ENCODE data around the gene ZIC4. TPM values are rescaled to one million over a fixed set of nuclear protein-coding genes. Genes with fewer than 3 reads are reported as not detected.

ZIC4 gene
- total and polyA plus RNA-seq, 7 experiments from 2014 or later = not detected

- Histone ChIP-seq H3K36me3 (ENCODE audit: control insufficient read depth in 2 of 3, insufficient read depth in 3 of 3, low read length in 3 of 3) (no peaks in the 10 kb centered on the region), H3K9me3 (ENCODE audit: control insufficient read depth in 2 of 3, low read length in 3 of 3) (peaks cover 0 to 15% (median 0%) of the 10 kb centered on the region in 3 experiments), H3K4me3 (ENCODE audit: low read length) (no peak overlapping the region), H3K4me1 (ENCODE audit: control insufficient read depth in 2 of 2, insufficient read depth in 2 of 2, low read length in 2 of 2) (no peaks in the 10 kb centered on the region), H3K27ac (ENCODE audit: low read depth, low read length) (no peak overlapping the region), H3K27me3 (ENCODE audit: control insufficient read depth in 2 of 2, insufficient read depth in 2 of 2, low read length in 2 of 2) (peaks cover 0 to 17% of the 10 kb centered on the region in 2 donors)
- H3K4me3 Mint-ChIP-seq = peak overlapping the region in 1 of 10 donors; percentile 30
- ATAC-seq = no peak
- intact Hi-C loops (cut with micrococcal nuclease) = loop anchor here in 1 of 2 donors (2.0 kb wide), 2 partner anchors 31 to 35 kb away; no protein-coding TSS in a partner anchor
- DNase-seq = no peak
- peak overlapping the region in 1 of 9 donors; percentile 68 for H3K27ac Mint-ChIP-seq
- ChIA-PET CTCF (no interaction called here), POLR2A (no interaction called here)
- H3K27me3 Mint-ChIP-seq = peaks cover 79 to 95% (median 88%) of the 10 kb centered on the region in 5 donors
- H3K4me1 Mint-ChIP-seq = peaks cover 0 to 3% (median 0%) of the 10 kb centered on the region in 7 donors
- peaks cover 0 to 28% (median 2%) of the 10 kb centered on the region in 5 donors for H3K36me3 Mint-ChIP-seq
- peaks cover 0 to 64% (median 18%) of the 10 kb centered on the region in 11 donors for H3K9me3 Mint-ChIP-seq
Observed at GRCh38 chr3:147387885-147388699, 18.3 kb downstream of the ZIC4 start.

GRCh38 chr3:147387291-147387884 is 19.0 kb downstream of the ZIC4 start:
- no peak for DNase-seq
- ATAC-seq = no peak
- Mint-ChIP-seq H3K27me3 (peaks cover 76 to 94% (median 91%) of the 10 kb centered on the region in 5 donors), H3K4me3 (no peak overlapping the region), H3K36me3 (peaks cover 0 to 28% (median 2%) of the 10 kb centered on the region in 5 donors), H3K27ac (peak overlapping the region in 1 of 9 donors; percentile 55), H3K4me1 (peaks cover 0 to 3% (median 0%) of the 10 kb centered on the region in 7 donors), H3K9me3 (peaks cover 0 to 62% (median 21%) of the 10 kb centered on the region in 11 donors)
- ChIA-PET CTCF (no interaction called here), POLR2A (no interaction called here)
- Histone ChIP-seq H3K27ac (ENCODE audit: low read depth, low read length) (no peak overlapping the region), H3K4me3 (ENCODE audit: low read length) (no peak overlapping the region), H3K9me3 (ENCODE audit: control insufficient read depth in 2 of 3, low read length in 3 of 3) (peaks cover 0 to 15% (median 0%) of the 10 kb centered on the region in 3 experiments), H3K36me3 (ENCODE audit: control insufficient read depth in 2 of 3, insufficient read depth in 3 of 3, low read length in 3 of 3) (no peaks in the 10 kb centered on the region), H3K4me1 (ENCODE audit: control insufficient read depth in 2 of 2, insufficient read depth in 2 of 2, low read length in 2 of 2) (no peaks in the 10 kb centered on the region), H3K27me3 (ENCODE audit: control insufficient read depth in 2 of 2, insufficient read depth in 2 of 2, low read length in 2 of 2) (peaks cover 0 to 9% of the 10 kb centered on the region in 2 donors)
- intact Hi-C loops (cut with micrococcal nuclease) = no loop called here

- peaks cover 0 to 8% of the 10 kb centered on the region in 2 donors for H3K27me3 ChIP-seq (ENCODE audit: control insufficient read depth in 2 of 2, insufficient read depth in 2 of 2, low read length in 2 of 2)
- ATAC-seq = no peak
Observed at GRCh38 chr3:147385059-147386012, 21.0 kb downstream of the ZIC4 start.

DNA sequence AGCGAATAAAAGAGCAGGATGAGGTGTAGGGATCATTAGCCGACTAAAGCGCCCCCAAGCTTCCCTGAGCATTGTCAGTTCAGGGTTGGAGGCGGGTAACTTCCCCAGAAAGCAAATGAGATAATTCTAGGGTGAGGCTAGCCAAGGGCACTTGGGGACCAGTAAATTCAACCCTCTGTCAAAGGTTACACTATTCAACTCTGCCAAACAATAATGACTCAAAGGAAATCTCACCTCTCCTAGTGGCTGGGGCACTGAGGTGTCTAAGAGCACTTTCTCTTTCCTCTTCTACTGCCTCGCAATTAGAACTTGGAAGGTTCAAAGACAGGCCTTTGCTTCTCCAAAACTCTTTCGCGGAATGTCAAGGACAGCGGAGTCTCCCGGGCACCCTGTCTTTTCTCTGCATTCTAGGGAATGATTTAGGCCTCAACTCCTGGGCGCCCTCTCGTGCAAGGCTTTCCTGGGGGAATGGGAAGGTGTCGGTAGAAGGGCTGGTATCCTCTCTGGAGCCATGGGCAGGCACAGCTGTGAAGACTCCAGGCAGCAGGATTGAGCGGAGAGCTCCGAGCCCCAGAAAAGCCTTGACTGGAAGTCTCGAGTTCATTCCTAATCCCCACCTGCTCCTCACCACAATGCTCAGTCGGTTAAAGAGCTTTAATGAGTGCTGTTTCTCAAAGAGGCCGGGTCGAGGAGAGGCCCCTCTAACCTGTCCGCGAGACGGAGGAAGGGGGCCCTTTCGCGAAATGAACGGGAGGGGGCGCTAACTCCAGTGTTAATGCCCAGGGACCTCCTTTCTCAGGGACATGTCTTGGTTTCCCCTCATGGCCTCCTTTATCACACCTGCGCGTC is 21.9 kb downstream of the ZIC4 start:
- peaks cover 0 to 69% (median 20%) of the 10 kb centered on the region in 11 donors for H3K9me3 Mint-ChIP-seq
- intact Hi-C loops (cut with micrococcal nuclease) = no loop called here
- Histone ChIP-seq H3K27me3 (ENCODE audit: control insufficient read depth in 2 of 2, insufficient read depth in 2 of 2, low read length in 2 of 2) (peaks cover 0 to 6% of the 10 kb centered on the region in 2 donors), H3K4me3 (ENCODE audit: low read length) (no peak overlapping the region), H3K27ac (ENCODE audit: low read depth, low read length) (no peak overlapping the region), H3K4me1 (ENCODE audit: control insufficient read depth in 2 of 2, insufficient read depth in 2 of 2, low read length in 2 of 2) (no peaks in the 10 kb centered on the region), H3K9me3 (ENCODE audit: control insufficient read depth in 2 of 3, low read length in 3 of 3) (peaks cover 0 to 4% (median 0%) of the 10 kb centered on the region in 3 experiments), H3K36me3 (ENCODE audit: control insufficient read depth in 2 of 3, insufficient read depth in 3 of 3, low read length in 3 of 3) (no peaks in the 10 kb centered on the region)
- no peak overlapping the region for H3K4me3 Mint-ChIP-seq
- ATAC-seq (no peak), DNase-seq (no peak)
- ChIA-PET CTCF (no interaction called here), POLR2A (no interaction called here)
- peaks cover 0 to 3% (median 0%) of the 10 kb centered on the region in 7 donors for H3K4me1 Mint-ChIP-seq
- H3K27ac Mint-ChIP-seq = no peak overlapping the region
- H3K36me3 Mint-ChIP-seq = peaks cover 0 to 21% (median 2%) of the 10 kb centered on the region in 5 donors
- peaks cover 86 to 94% (median 92%) of the 10 kb centered on the region in 5 donors for H3K27me3 Mint-ChIP-seq

More at GRCh38 chr3:147385059-147386012, 21.0 kb downstream of the ZIC4 start:
- H3K36me3 Mint-ChIP-seq = peaks cover 0 to 28% (median 2%) of the 10 kb centered on the region in 5 donors
- H3K4me1 ChIP-seq (ENCODE audit: control insufficient read depth in 2 of 2, insufficient read depth in 2 of 2, low read length in 2 of 2) = no peaks in the 10 kb centered on the region
- intact Hi-C loops (cut with micrococcal nuclease) = no loop called here
- H3K9me3 Mint-ChIP-seq = peaks cover 0 to 69% (median 21%) of the 10 kb centered on the region in 11 donors
- ChIA-PET POLR2A (no interaction called here), CTCF (no interaction called here)
- H3K36me3 ChIP-seq (ENCODE audit: control insufficient read depth in 2 of 3, insufficient read depth in 3 of 3, low read length in 3 of 3) = no peaks in the 10 kb centered on the region
- peak overlapping the region in 1 of 9 donors; percentile 65 for H3K27ac Mint-ChIP-seq
- no peak overlapping the region for H3K27ac ChIP-seq (ENCODE audit: low read depth, low read length)
- H3K27me3 Mint-ChIP-seq = peaks cover 84 to 94% (median 91%) of the 10 kb centered on the region in 5 donors
- H3K4me1 Mint-ChIP-seq = peaks cover 0 to 3% (median 0%) of the 10 kb centered on the region in 7 donors
- peaks cover 0 to 4% (median 0%) of the 10 kb centered on the region in 3 experiments for H3K9me3 ChIP-seq (ENCODE audit: control insufficient read depth in 2 of 3, low read length in 3 of 3)
- no peak for DNase-seq
- no peak overlapping the region for H3K4me3 ChIP-seq (ENCODE audit: low read length)
- H3K4me3 Mint-ChIP-seq = no peak overlapping the region

DNA sequence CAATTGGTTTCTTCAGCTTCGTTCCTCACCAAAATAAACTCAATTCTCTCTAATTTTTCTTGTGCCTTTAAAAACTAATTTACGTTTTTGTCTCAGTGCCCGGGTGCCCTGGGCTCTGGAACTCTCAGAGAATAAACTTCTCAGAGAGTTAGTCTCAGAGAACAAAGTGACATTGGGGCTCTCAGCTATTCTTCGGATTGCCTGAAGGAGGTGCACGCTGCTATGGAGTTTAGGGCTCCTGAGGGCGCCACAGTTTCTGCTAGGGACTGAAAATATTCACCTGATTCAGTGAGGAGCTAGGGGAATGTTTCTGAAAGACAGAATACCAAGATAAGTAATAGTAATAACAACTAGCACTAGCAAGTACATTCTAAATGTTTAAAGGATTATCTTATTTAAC is 22.7 kb downstream of the ZIC4 start:
- POLR2A ChIA-PET = no interaction called here
- no peak for ATAC-seq
- Mint-ChIP-seq H3K9me3 (peaks cover 0 to 69% (median 23%) of the 10 kb centered on the region in 11 donors), H3K27ac (no peak overlapping the region), H3K4me1 (no peaks in the 10 kb centered on the region), H3K27me3 (peaks cover 86 to 94% (median 92%) of the 10 kb centered on the region in 5 donors), H3K4me3 (no peak overlapping the region), H3K36me3 (peaks cover 0 to 14% (median 4%) of the 10 kb centered on the region in 5 donors)
- intact Hi-C loops (cut with micrococcal nuclease) = no loop called here
- Histone ChIP-seq H3K9me3 (ENCODE audit: control insufficient read depth in 2 of 3, low read length in 3 of 3) (peaks cover 0 to 4% (median 0%) of the 10 kb centered on the region in 3 experiments), H3K27me3 (ENCODE audit: control insufficient read depth in 2 of 2, insufficient read depth in 2 of 2, low read length in 2 of 2) (peaks cover 0 to 6% of the 10 kb centered on the region in 2 donors), H3K27ac (ENCODE audit: low read depth, low read length) (no peak overlapping the region), H3K4me1 (ENCODE audit: control insufficient read depth in 2 of 2, insufficient read depth in 2 of 2, low read length in 2 of 2) (no peaks in the 10 kb centered on the region), H3K4me3 (ENCODE audit: low read length) (no peak overlapping the region), H3K36me3 (ENCODE audit: control insufficient read depth in 2 of 3, insufficient read depth in 3 of 3, low read length in 3 of 3) (no peaks in the 10 kb centered on the region)
- CTCF ChIA-PET = no interaction called here
- DNase-seq = no peak

Data from naive thymus-derived CD4-positive, alpha-beta T cell (primary cell).